ENCODE measurements around the gene ST3GAL3. TPM values are rescaled to one million over a fixed set of nuclear protein-coding genes. Genes with fewer than 3 reads are reported as not detected.

The ST3GAL3 gene
- polyA plus RNA-seq, 1 donor (not counting 4 experiments of a cell fraction or from before 2014, with no cell fraction given), result 10.0 TPM

- H4K20me1 ChIP-seq (ENCODE audit: control insufficient read depth, extremely low read depth, insufficient read depth, low read length), result no peaks in the 10 kb centered on the region
- peak overlapping the region; percentile 90 for H3K4me2 ChIP-seq (ENCODE audit: control insufficient read depth, extremely low read depth, insufficient read depth, low read depth, low read length)
- H3K9ac ChIP-seq (ENCODE audit: control insufficient read depth, extremely low read depth, insufficient read depth, low read length), result peak overlapping the region; percentile 77
- dilution Hi-C loops (cut with MboI; ENCODE audit: extremely low pct_ligation_motif_present, low sequenced_read_pairs), result loop anchor here (25.0 kb wide), 1 partner anchor 231 kb away; the partner anchor contains the start of genes ARTN and IPO13
- peak overlapping the region; percentile 67 for H3K27ac ChIP-seq (ENCODE audit: control insufficient read depth, insufficient read depth, low read length)
- FAIRE-seq (no peak), DNase-seq (ENCODE audit: low read depth, low spot score) (no peak)
- H3K36me3 ChIP-seq (ENCODE audit: control insufficient read depth in 2 of 2, extremely low read depth in 1 of 2, insufficient read depth in 2 of 2, low read length in 2 of 2), result peaks cover 21 to 32% of the 10 kb centered on the region in 2 experiments
- peaks cover 28% of the 10 kb centered on the region for H3K79me2 ChIP-seq (ENCODE audit: control insufficient read depth, insufficient read depth, low read length)
- TF ChIP-seq EZH2 (IDR thresholded peaks at IDR 0.05; ENCODE audit: low read length), result no peak
- TF ChIP-seq CTCF (optimal IDR thresholded peaks at IDR 0.05 in 1 of 3, IDR thresholded peaks at IDR 0.05 in 1 of 3, conservative IDR thresholded peaks at IDR 0.05 in 1 of 3; ENCODE audit: extremely low read depth in 1 of 3, insufficient read depth in 2 of 3, low read length in 3 of 3), result no peak
- H3K27me3 ChIP-seq (ENCODE audit: control insufficient read depth, extremely low read depth, insufficient read depth, low read length), result no peaks in the 10 kb centered on the region
- peaks cover 34% of the 10 kb centered on the region for H3K4me1 ChIP-seq (ENCODE audit: control insufficient read depth, extremely low read depth, insufficient read depth, low read length)
- peak overlapping the region; percentile 64 to 86 (median 81) for H3K4me3 ChIP-seq (ENCODE audit: control insufficient read depth in 2 of 3, extremely low read depth in 1 of 3, insufficient read depth in 2 of 3, low read depth in 1 of 3, low read length in 3 of 3)
- H3K9me3 ChIP-seq (ENCODE audit: control insufficient read depth, low read depth, low read length), result no peaks in the 10 kb centered on the region
- H3K9me1 ChIP-seq (ENCODE audit: control insufficient read depth, extremely low read depth, insufficient read depth, low read length), result no peaks in the 10 kb centered on the region
- peak overlapping the region; percentile 49 for H2AFZ ChIP-seq (ENCODE audit: control insufficient read depth, low read length)
Observed at GRCh38 chr1:43706598-43707189, 642 bp upstream of the ST3GAL3 start.

- H3K9ac ChIP-seq (ENCODE audit: control insufficient read depth, extremely low read depth, insufficient read depth, low read length), result peak overlapping the region; percentile 77
- TF ChIP-seq CTCF (optimal IDR thresholded peaks at IDR 0.05 in 1 of 3, IDR thresholded peaks at IDR 0.05 in 1 of 3, conservative IDR thresholded peaks at IDR 0.05 in 1 of 3; ENCODE audit: extremely low read depth in 1 of 3, insufficient read depth in 2 of 3, low read length in 3 of 3) (no peak), EZH2 (IDR thresholded peaks at IDR 0.05; ENCODE audit: low read length) (no peak)
- H3K9me1 ChIP-seq (ENCODE audit: control insufficient read depth, extremely low read depth, insufficient read depth, low read length), result no peaks in the 10 kb centered on the region
- dilution Hi-C loops (cut with MboI; ENCODE audit: extremely low pct_ligation_motif_present, low sequenced_read_pairs), result loop anchor here (25.0 kb wide), 1 partner anchor 229 kb away; the partner anchor contains the start of genes ARTN and IPO13
- H3K79me2 ChIP-seq (ENCODE audit: control insufficient read depth, insufficient read depth, low read length), result peaks cover 32% of the 10 kb centered on the region
- no peaks in the 10 kb centered on the region for H3K27me3 ChIP-seq (ENCODE audit: control insufficient read depth, extremely low read depth, insufficient read depth, low read length)
- DNase-seq (ENCODE audit: low read depth, low spot score) (no peak), FAIRE-seq (no peak)
- H3K36me3 ChIP-seq (ENCODE audit: control insufficient read depth in 2 of 2, extremely low read depth in 1 of 2, insufficient read depth in 2 of 2, low read length in 2 of 2), result peaks cover 14 to 25% of the 10 kb centered on the region in 2 experiments
- H2AFZ ChIP-seq (ENCODE audit: control insufficient read depth, low read length), result peak overlapping the region; percentile 25
- no peaks in the 10 kb centered on the region for H4K20me1 ChIP-seq (ENCODE audit: control insufficient read depth, extremely low read depth, insufficient read depth, low read length)
- H3K4me3 ChIP-seq (ENCODE audit: control insufficient read depth in 2 of 3, extremely low read depth in 1 of 3, insufficient read depth in 2 of 3, low read depth in 1 of 3, low read length in 3 of 3), result peak overlapping the region; percentile 64 to 86 (median 81)
- H3K4me2 ChIP-seq (ENCODE audit: control insufficient read depth, extremely low read depth, insufficient read depth, low read depth, low read length), result peak overlapping the region; percentile 88
- H3K27ac ChIP-seq (ENCODE audit: control insufficient read depth, insufficient read depth, low read length), result peak overlapping the region; percentile 70
- H3K4me1 ChIP-seq (ENCODE audit: control insufficient read depth, extremely low read depth, insufficient read depth, low read length), result peaks cover 44% of the 10 kb centered on the region
- H3K9me3 ChIP-seq (ENCODE audit: control insufficient read depth, low read depth, low read length), result no peaks in the 10 kb centered on the region
Observed at GRCh38 chr1:43708002-43708410, 670 bp downstream of the ST3GAL3 start.

Data from keratinocyte (primary cell).